Colonic mucosa (tissue), 4 donors: ENCODE measurements around the gene NMT2. TPM values are rescaled to one million over a fixed set of nuclear protein-coding genes. Genes with fewer than 3 reads are reported as not detected.

Source experiments
- DNase-seq: peaks from one replicate; pipeline ENCODE4 v3.0.0-alpha.2; 2020
- H3K27ac ChIP-seq: fragments of 200-600 bp; one replicate; pipeline ENCODE4 v1.8.0; 2021
- H3K27me3 ChIP-seq: fragments of 200-600 bp; one replicate; pipeline ENCODE4 v1.8.0; 2021
- H3K36me3 ChIP-seq: fragments of 200-600 bp; one replicate; pipeline ENCODE4 v1.8.0; 2021
- H3K4me1 ChIP-seq: fragments of 200-600 bp; one replicate; pipeline ENCODE4 v1.8.0; 2021; ENCODE audit warnings: mild to moderate bottlenecking
- H3K4me3 ChIP-seq: fragments of 200-600 bp; one replicate; pipeline ENCODE4 v1.8.0; 2021
- H3K9ac ChIP-seq, 2 donors: one replicate each; pipeline ENCODE4 v1.7.0; 2013; ENCODE audit warnings: control low read depth in 2 of 2, low read depth in 2 of 2, low read length in 2 of 2
- H3K9me3 ChIP-seq: fragments of 200-600 bp; one replicate; pipeline ENCODE4 v1.8.0; 2021
- CTCF ChIP-seq: fragments of 200-600 bp; IDR thresholded peaks from one replicate; pipeline ENCODE4 v1.8.0; 2022; ENCODE audit warnings: antibody characterized with exemption, mild to moderate bottlenecking
- intact Hi-C: fragments of 100-400 bp; cut with DNase I; formaldehyde crosslinking; loops from one replicate; pipeline ENCODE4 v1.14.1; 2022
- total RNA-seq, 2 donors: library from RNA; stranded (reverse); fragmentation: NEBNext Ultra II Directional in 1 of 2; extraction: Animal tissue kit (Norgen Biotek cat#: 25700) in 1 of 2; gene quantifications; one replicate each; pipeline ENCODE4 v1.2.1, GENCODE V29; 2021
- donor health status: healthy.
- donor health status: DM: no; HTN: no; CAD: no.
- donor health status: DM: no; HTN: no; CAD: no.

NMT2 gene
- total RNA-seq, 2 donors from 2014 or later: 12.4 to 14.4 TPM

GRCh38 chr10:15180736-15181135 lies 12.2 kb upstream of the NMT2 start:
- TF ChIP-seq CTCF: no peak
- no peak for DNase-seq
- H3K36me3 ChIP-seq: no peaks in the 10 kb centered on the region
- no peak overlapping the region for H3K4me3 ChIP-seq
- H3K9me3 ChIP-seq: no peaks in the 10 kb centered on the region
- no peak overlapping the region for H3K27ac ChIP-seq
- H3K4me1 ChIP-seq: no peaks in the 10 kb centered on the region
- intact Hi-C loops: no loop called here
- H3K27me3 ChIP-seq: no peaks in the 10 kb centered on the region
- no peak overlapping the region for H3K9ac ChIP-seq

- H3K4me1 ChIP-seq: no peaks in the 10 kb centered on the region
- H3K4me3 ChIP-seq: no peak overlapping the region
- no peak overlapping the region for H3K9ac ChIP-seq
- H3K9me3 ChIP-seq: no peaks in the 10 kb centered on the region
- intact Hi-C loops: no loop called here
- no peak for DNase-seq
- no peaks in the 10 kb centered on the region for H3K27me3 ChIP-seq
- H3K27ac ChIP-seq: no peak overlapping the region
- no peak for TF ChIP-seq CTCF
- no peaks in the 10 kb centered on the region for H3K36me3 ChIP-seq
Measured at GRCh38 chr10:15176269-15176668, 7.8 kb upstream of the NMT2 start.

GRCh38 chr10:15175587-15175986 lies 7.1 kb upstream of the NMT2 start:
- no peaks in the 10 kb centered on the region for H3K4me1 ChIP-seq
- H3K27me3 ChIP-seq: no peaks in the 10 kb centered on the region
- H3K36me3 ChIP-seq: no peaks in the 10 kb centered on the region
- no peak overlapping the region for H3K4me3 ChIP-seq
- no peak overlapping the region for H3K27ac ChIP-seq
- H3K9ac ChIP-seq: no peak overlapping the region
- no peak for DNase-seq
- intact Hi-C loops: no loop called here
- H3K9me3 ChIP-seq: no peaks in the 10 kb centered on the region
- TF ChIP-seq CTCF: no peak

- TF ChIP-seq CTCF: no peak
- H3K9me3 ChIP-seq: no peaks in the 10 kb centered on the region
- no peak for DNase-seq
- no peak overlapping the region for H3K9ac ChIP-seq
- H3K36me3 ChIP-seq: no peaks in the 10 kb centered on the region
- no peak overlapping the region for H3K27ac ChIP-seq
- H3K4me3 ChIP-seq: no peak overlapping the region
- intact Hi-C loops: no loop called here
- no peaks in the 10 kb centered on the region for H3K27me3 ChIP-seq
- H3K4me1 ChIP-seq: no peaks in the 10 kb centered on the region
Measured at GRCh38 chr10:15172306-15172840, 3.9 kb upstream of the NMT2 start.

GRCh38 chr10:15169555-15170401 lies 1.3 kb upstream of the NMT2 start:
- no peak overlapping the region for H3K4me3 ChIP-seq
- no peaks in the 10 kb centered on the region for H3K4me1 ChIP-seq
- H3K27me3 ChIP-seq: no peaks in the 10 kb centered on the region
- H3K27ac ChIP-seq: peak overlapping the region; percentile 43
- intact Hi-C loops: no loop called here
- no peak for TF ChIP-seq CTCF
- DNase-seq: no peak
- no peaks in the 10 kb centered on the region for H3K36me3 ChIP-seq
- H3K9me3 ChIP-seq: no peaks in the 10 kb centered on the region
- H3K9ac ChIP-seq: peak overlapping the region in 1 of 2 donors; percentile 68
